T-helper 2 cell treated with Interferon-gamma antibody and Interleukin-4, amounts not matched to agents 100 ng/mL and 5 ng/mL, for 36 hours (primary cell): ENCODE data around the gene MNT. TPM values are rescaled to one million over a fixed set of nuclear protein-coding genes. Genes with fewer than 3 reads are reported as not detected.
"Not testable (repeated sequence)": the region's sequence is repeated elsewhere in the genome, so short reads cannot be mapped to it uniquely, and the experiment has no call there.

Experiments used
- intact Hi-C: fragments of 100-400 bp; cut with micrococcal nuclease; formaldehyde crosslinking; loops from one replicate; pipeline ENCODE4 v1.15.1; 2023
- total RNA-seq: library from RNA; stranded (reverse); gene quantifications from 2 replicates; pipeline ENCODE4 v1.2.3, GENCODE V29; 2022

The MNT gene, protein sequence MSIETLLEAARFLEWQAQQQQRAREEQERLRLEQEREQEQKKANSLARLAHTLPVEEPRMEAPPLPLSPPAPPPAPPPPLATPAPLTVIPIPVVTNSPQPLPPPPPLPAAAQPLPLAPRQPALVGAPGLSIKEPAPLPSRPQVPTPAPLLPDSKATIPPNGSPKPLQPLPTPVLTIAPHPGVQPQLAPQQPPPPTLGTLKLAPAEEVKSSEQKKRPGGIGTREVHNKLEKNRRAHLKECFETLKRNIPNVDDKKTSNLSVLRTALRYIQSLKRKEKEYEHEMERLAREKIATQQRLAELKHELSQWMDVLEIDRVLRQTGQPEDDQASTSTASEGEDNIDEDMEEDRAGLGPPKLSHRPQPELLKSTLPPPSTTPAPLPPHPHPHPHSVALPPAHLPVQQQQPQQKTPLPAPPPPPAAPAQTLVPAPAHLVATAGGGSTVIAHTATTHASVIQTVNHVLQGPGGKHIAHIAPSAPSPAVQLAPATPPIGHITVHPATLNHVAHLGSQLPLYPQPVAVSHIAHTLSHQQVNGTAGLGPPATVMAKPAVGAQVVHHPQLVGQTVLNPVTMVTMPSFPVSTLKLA
- 27.8 and 32.5 TPM in 2 replicates for total RNA-seq

DNA sequence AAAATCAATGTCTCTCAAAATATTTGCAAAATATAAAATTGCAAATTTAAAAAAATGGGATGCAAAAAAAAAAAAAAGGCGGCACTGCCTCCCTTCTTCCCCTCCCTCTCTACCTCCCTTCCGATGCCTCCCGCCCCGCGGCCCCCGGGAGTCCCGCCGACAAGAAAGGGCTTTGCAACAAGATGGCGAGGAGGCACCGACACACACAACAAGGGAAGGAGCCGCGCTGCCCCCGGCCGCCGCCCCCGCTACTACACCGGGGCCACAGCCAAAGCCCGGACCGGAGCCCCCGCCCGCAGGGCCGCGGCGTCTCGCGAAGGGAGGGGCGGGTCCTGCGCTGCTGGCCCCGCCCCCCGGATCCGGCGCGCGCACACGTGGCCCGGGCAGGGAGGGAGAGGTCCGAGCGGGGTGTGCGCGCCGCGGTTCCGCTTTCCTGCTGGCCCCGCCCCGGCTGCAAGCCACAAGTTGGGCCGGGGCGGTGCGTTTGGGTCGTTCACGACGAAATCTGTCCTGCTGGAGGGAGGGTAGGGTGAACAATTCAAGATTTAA, at the start of gene MNT:
Gene MNT, minus strand, starts transcription at position 184 of the 549 bp plus-strand sequence. CDS start 348 bp downstream, outside the sequence.
- intact Hi-C loops, result loop anchor here (1.0 to 2.0 kb wide), 8 partner anchors 8 to 685 kb away; partner anchors contain the start of genes CLUH, PAFAH1B1, SGSM2 and SMG6

DNA sequence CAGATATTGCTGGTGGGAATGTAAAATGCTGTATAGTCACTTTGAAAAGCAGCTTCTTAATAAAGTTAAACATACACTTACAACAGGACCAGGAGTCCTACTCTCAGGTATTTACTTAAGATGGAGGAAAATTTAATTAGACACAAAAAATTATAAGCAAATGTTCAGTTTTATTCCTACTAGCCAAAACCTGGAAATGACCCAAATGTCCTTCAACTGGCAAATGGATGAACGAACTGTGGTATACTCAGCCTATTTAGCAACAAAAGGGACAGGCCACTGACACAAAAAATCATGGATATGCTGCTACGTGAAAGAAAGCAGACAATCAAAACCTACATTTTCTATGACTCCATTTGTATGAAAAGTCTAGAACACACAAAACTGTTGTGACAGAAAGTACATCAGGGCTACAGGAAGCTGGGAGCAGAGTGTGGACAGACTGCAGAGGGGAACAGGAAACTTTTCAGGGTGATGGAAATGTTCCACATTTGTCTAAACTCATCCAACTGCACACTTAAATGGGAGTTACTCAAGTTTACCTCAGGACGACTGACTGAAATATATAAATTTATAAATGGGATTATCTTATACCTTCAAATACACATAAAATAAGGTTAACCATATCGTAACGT, 49.3 kb upstream of the MNT start:
- intact Hi-C loops, result no loop called here

DNA sequence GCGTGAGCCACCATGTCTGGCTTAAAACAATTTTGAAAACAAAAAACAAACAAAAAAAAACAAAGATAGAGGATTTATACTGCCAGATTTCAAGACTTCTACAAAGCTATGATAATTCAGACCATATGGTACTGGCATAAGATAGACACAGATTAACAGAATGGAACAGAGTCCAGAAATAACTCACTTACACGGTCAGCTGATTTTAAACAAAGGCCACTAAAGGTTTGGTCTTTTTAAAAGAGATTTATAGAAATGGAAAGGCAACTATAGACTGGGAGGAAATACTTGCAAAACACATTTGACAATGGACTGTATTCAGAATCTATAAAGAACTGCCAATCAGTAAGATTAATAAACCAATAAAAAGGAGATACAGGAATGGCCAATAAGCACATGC, 48.6 kb upstream of the MNT start:
- intact Hi-C loops, result no loop called here

DNA sequence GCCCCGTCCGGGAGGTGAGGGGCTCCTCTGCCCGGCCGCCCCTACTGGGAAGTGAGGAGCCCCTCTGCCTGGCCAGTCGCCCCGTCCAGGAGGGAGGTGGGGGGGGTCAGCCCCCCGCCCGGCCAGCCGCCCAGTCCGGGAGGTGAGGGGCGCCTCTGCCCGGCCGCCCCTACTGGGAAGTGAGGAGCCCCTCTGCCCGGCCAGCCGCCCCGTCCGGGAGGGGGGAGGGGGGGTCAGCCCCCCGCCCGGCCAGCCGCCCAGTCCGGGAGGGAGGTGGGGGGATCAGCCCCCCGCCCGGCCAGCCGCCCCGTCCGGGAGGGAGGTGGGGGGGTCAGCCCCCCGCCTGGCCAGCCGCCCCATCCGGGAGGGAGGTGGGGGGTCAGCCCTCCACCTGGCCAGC, 46.6 kb upstream of the MNT start:
- intact Hi-C loops, result not testable (repeated sequence)

DNA sequence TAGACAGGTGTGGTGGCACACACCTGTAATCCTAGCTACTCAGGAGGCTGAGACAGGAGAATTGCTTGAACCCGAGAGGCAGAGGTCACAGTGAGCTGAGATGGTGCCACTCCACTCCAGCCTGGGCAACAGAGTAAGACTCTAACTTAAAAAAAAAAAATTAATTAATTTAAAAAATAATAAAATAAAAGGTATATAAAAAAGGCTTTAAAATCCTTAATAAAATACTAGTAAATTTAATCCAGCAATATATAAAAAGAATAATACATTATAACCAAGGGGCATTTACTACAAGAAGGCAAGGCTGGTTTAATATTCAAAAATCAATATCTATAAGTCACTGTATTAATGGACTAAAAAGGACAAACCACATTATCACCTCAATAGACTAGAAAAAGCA, 44.8 kb upstream of the MNT start:
- intact Hi-C loops, result no loop called here

DNA sequence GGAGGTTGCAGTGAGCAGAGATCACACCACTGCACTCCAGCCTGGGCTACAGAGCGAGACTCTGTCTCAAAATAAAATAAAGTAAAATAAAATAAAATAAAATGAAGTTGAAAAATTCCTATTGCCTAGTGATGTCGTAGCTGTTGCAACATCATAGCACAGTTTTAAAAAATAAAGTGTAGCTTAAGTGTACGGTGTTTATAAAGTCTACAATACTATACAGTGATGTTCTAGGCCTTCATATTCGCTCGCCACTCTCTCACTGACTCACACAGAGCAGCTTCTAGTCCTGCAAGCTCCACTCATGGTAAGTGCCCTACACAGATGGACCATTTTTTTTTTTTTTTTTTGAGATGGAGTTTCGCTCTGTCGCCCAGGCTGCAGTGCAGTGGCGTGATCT, 43.5 kb upstream of the MNT start:
- intact Hi-C loops, result no loop called here

DNA sequence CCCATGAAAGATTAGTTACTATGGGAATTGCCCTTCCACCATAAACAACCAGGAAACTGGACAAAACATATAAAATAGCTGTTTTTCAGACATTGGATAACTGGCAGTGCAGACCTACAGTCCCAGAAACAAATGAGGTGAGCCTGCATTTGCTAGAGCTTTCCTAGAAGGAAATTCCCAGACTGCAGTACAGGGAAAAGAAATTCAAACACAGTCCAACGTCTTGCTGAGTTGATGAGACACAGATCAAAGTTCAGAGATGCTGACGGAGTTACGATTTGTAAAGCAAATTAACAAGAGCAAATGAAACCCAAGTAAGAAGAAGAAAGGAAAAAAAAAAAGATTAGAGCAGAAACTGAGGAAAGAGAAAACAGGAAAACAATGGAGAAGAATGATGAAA, 41.3 kb upstream of the MNT start:
- intact Hi-C loops, result no loop called here

DNA sequence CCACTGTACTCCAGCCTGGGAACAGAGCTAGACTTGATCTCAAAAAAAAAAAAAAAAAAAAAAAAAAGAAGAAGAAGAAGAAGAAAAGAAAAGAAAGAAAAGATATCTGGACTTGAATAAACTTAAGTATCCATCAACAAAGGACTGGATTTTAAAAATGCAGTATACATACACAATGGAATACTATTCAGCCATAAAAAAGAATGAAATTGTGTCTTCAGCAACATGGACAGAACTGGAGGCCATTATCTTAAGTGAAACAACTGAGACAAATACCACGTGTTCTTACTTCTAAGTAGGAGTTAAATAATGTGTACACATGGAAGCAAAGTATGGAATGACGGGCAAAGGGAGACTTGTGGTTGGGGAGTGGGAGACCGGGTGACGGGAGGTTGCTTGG, 40.1 kb upstream of the MNT start:
- intact Hi-C loops, result no loop called here

DNA sequence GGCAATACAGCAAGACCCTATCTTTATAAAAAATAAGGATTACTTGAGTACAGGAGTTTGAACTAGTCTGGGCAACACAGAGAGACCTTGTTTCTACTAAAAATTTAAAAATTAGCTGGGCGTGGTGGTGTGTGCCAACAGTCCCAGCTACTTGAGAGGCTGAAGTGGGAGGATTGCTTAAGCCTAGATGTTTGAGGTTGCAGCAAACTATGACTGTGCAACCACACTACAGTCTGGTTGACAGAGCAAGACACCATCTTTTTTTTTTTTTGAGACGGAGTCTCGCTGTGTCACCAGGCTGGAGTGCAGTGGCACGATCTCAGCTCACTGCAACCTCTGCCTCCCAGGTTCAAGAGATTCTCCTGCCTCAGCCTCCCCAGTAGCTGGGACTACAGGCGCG, 39.1 kb upstream of the MNT start:
- intact Hi-C loops, result not testable (repeated sequence)

DNA sequence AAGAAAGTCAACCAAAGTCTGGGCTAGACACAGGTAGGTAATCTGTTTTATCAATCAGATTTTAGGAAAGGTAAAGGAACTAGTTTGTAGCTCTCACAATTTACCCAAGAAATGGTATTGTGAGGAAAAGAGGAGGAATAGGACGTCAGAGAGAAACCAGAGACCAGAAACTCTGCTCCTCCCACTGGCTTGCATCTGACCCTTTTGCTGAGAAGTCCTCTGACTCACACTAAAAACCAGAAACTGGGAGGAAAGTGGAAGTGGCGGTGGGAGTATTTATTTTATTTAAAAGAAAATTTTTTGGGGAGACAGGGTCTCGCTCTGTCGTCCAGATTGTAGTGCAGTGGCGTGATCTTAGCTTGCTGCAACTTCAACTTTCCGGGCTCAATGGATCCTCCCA, 38.0 kb upstream of the MNT start:
- intact Hi-C loops, result no loop called here

DNA sequence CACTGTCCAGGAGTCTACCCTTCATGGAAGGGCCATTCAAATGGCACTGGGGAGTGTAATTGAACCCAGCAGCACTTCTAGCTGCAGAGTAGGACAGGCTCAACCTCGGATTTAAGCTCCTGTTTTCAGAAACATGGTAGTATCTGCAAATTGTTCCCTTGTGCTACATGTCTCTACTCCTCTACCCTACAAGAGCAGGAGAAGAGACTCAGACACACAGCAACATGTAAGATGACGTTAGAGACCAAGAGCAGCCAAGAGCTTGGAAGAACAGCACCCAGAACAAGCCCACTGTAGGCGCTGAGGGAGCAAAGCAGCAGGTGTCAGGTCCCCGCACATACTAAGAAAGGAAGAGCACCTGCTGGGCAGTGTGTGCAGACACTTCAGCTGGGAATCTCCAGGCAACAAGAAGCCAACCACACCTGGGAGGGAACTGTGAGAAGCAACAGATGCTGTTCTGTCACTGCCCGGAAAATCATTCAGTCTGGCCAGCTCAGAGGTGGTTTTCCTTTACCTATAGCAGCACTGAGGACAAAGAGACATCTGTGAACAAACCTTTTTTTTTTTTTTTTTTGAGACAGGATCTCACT, 35.6 kb upstream of the MNT start:
- intact Hi-C loops, result no loop called here

DNA sequence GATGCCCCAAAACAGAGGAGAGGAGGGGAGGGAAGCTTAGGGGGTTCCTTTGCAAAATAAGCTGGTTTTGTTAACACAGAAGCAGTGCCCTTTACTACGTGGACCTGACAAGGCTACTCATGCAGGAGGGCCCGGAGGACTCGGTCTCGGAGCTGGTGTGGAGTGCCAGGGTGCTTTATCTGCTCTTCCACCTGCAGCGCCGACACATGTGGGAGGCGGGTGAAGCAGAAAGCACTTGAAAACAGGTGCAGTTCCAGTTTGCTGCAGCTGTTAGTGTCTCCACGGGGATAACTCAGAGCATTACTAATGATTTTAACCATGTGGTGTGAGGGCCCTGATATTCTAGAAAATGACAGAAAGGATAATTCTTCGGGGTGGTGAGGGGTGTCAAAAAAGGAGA, 35.0 kb upstream of the MNT start:
- intact Hi-C loops, result no loop called here

DNA sequence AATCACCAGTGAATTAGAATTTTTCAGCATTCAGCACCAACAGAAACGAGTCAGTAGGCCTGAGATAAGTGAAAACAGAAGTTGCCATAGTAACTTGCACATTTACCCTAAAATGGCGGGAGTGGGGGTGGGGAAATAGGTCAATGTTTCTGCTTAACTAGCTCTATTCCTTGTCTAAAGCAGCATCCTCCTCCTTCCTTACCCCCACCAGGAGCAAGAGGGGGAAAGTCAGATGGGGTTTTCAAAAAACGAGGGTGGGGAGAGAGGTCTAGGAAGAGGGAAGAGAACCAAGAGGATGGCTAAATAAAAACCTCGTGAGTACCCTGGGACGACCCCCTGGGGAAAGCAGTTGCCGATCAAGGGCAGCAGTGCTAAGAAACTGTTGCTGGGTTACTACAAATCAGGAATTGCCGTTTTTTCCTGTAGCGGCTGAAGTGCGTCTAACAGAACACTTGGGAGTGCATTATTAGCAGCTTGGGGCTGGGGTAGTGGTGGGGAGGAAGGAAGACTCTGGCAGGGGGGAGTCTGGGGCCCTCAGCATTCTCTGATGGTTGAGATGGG, 34.4 kb upstream of the MNT start:
- intact Hi-C loops, result no loop called here

DNA sequence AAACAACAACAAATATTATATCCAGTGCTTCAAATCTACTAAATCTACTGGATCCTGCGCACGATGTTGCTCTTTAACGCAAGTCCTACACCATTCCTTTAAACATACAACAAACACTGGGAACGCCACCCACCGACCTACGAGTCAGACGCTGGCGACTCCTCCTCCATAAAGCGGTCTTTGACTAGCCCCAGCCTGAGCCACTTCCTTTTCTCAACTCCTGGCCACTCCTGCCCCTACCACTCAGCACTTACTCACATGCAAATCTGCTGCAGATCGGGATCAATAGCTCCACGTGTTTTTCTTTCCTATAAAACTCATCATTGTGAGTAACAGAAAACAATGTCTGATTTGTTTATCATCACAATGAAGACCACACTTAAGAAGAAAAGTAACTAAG, 32.8 kb upstream of the MNT start:
- intact Hi-C loops, result no loop called here

DNA sequence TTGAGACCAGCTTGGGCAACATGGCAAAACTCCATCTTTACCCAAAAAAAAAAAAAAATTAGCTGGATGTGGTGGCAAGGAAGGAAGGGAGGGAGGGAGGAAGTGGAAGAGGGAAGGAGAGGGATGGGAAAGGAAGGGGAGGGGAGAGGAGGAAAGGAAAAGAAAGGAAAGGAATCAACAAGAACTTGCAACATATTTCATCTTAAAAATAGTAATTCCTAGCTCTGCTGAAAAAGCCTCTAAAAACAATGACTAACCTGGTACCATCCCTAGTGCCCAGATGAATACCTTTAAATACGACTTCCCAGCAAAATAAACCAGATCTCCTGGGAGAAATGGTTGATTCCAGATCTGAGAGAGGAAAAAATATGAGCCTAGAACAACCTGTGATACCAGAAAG, 27.1 kb upstream of the MNT start:
- intact Hi-C loops, result no loop called here

DNA sequence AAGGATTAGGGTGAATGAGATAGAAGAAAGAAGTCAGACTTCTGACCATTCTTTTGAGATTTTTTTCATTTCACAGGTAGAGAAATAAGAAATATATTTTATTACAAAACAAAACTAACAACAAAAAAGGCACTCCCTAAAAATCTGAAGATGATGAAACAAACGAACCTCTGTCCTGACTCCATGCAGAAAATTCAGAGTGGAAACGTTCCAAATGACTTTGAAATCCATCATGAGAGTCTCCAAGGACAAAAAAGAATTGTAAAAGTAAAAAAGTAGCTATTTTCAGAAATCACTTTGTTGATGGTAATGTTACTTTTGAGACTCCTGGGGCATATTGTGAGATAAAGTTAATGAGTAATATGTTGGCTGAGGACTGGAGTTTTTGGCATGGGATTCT, 26.4 kb upstream of the MNT start:
- intact Hi-C loops, result no loop called here

DNA sequence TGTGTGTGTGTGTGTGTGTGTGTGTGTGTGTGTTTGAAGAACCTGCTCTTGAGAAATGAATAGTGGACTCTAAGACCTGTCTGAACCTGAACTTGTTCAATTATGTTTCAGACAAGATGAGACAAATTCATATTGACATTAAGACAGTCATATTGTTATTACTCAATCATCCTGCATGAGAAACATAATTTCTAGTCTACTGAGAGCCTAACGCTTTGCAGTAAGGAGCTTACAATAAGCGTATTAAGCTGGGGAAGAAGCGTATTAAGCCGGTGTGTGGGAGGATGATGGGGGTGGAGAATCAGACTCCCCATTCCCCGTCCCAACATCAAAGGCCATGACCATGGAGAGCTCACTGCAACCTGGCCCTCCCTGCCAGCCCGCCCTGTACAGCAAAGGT, 22.4 kb upstream of the MNT start:
- intact Hi-C loops, result no loop called here

DNA sequence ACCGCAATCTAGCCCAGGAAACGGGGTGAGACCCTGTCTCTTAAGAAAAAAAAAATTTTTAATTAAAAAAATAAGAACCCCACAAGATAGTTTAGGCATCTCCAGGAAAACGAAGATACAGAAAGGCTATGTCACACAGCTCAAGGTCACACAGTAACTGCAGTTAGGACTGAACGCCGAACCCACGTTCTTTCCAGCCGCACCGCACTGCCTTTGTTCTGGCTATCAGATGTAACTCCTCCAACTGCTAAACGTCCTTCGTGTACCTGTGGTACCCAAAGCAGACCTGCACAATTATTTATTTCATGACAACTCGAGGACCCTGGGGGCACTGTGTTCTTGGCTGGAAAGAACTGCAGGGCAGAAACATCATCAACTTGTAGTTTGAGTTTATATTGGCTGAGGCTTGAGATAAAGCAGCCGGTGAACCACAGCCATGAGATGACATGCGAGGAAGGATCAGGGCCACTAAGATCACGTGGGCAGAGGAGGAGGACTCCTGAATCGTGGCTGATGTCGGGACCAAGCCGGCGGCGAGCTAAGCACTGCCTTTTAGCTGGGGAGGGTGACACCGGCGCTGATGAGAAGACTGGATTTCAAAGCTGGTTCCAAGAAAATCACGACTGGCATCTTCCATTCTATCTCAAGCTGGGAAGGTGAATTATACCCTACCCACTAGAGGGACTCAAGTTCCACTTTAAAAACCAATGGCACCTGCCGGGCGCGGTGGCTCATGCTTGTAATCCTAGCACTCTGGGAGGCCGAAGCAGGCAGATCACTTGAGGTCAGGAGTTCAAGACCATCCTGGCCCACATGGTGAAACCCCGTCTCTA, 20.7 kb upstream of the MNT start:
- intact Hi-C loops, result no loop called here

DNA sequence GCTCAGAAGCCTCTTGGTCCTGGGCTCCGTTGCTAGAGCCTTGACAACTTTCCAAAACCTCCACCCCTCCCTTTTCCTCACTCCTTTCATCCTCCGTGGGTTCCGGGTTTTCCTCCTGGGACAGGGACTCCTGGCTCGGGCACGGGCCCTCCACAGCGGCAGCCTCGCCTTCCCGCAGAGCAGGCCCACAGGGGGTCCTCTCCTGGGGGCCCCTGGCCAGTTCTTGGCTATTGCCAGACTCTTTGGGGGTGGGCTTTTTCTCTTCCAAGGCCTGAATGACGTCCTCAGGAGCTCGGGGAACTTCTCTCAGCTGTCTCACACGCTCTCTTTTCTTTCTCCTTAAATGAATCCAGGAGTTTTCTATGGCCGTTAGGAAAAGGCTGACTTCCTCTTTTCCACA, 19.3 kb upstream of the MNT start:
- intact Hi-C loops, result no loop called here

DNA sequence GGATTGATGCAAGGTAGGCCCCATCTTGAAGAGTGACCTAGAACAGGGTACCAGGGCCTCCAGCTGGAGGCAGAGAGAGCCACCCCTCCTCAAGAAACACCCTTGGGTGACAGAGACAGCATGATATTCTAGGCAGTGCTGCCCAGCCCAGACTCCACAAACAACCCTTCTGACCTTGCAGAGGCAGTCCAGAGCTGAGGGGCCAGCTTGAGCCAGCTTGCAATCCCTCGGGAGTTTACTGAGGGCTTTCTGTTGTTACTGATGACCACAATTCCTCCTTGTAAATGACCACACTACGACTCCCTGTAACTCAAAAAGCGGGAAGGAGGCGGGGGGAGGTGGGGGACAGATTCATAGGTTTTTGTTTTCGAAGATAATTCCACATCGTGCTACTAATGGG, 18.6 kb upstream of the MNT start:
- intact Hi-C loops, result no loop called here

DNA sequence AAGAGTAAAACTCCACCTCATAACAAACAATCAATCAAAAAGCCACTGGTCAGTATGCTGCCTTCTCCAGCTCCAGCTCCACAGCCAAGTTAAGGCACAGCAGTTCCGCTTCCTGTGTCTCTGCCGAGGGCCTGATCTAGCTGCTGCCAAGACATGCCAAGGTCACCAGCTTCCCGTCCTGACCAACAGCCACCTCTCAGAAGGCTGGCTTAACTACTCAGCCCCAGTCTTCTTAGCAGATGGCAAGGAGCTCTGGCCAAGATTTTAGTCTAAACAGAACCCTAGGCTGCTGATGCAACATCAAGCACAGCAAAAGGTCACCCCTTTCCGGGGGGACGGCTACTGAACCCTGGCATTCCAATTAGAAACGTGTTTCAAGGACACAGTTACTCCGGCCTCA, 17.7 kb upstream of the MNT start:
- intact Hi-C loops, result no loop called here
